ENCODE measurements around the gene TNC.

The TNC gene

GRCh38 chr9:115114084-115114483 lies 3.9 kb downstream of the TNC start:
- Histone ChIP-seq H3K36me3 (ENCODE audit: control insufficient read depth, low read length) (no peaks in the 10 kb centered on the region), H3K9me3 (ENCODE audit: control insufficient read depth, insufficient read depth, low read length) (no peaks in the 10 kb centered on the region), H3K4me2 (ENCODE audit: low read length) (no peak overlapping the region), H3K79me2 (ENCODE audit: control insufficient read depth, low read length) (no peaks in the 10 kb centered on the region), H3F3A (ENCODE audit: control insufficient read depth, insufficient read depth) (no peaks in the 10 kb centered on the region), H3K9me2 (replicated peaks; ENCODE audit: control insufficient read depth, low read length) (no peaks in the 10 kb centered on the region), H3K27me3 (ENCODE audit: control insufficient read depth, low read length) (peaks cover 22% of the 10 kb centered on the region), H3K27ac (ENCODE audit: low read depth, low read length) (no peak overlapping the region), H4K20me1 (ENCODE audit: control insufficient read depth, insufficient read depth, low read depth, low read length) (no peaks in the 10 kb centered on the region), H3K4me1 (ENCODE audit: control insufficient read depth, low read length) (no peaks in the 10 kb centered on the region), H3K4me3 (ENCODE audit: low read length) (no peak overlapping the region)
- no peak for TF ChIP-seq CTCF (IDR thresholded peaks at IDR 0.05; ENCODE audit: low read depth, low read length, poor library complexity, severe bottlenecking)
- TF ChIP-seq EZH2phosphoT487 (IDR thresholded peaks at IDR 0.05; ENCODE audit: borderline replicate concordance, low read length): no peak

- H4K20me1 ChIP-seq (ENCODE audit: control insufficient read depth, insufficient read depth, low read depth, low read length): no peaks in the 10 kb centered on the region
- H3F3A ChIP-seq (ENCODE audit: control insufficient read depth, insufficient read depth): no peaks in the 10 kb centered on the region
- H3K4me3 ChIP-seq (ENCODE audit: low read length): no peak overlapping the region
- H3K4me2 ChIP-seq (ENCODE audit: low read length): no peak overlapping the region
- H3K27ac ChIP-seq (ENCODE audit: low read depth, low read length): no peak overlapping the region
- peaks cover 10% of the 10 kb centered on the region for H3K27me3 ChIP-seq (ENCODE audit: control insufficient read depth, low read length)
- TF ChIP-seq EZH2phosphoT487 (IDR thresholded peaks at IDR 0.05; ENCODE audit: borderline replicate concordance, low read length) (no peak), CTCF (IDR thresholded peaks at IDR 0.05; ENCODE audit: low read depth, low read length, poor library complexity, severe bottlenecking) (no peak)
- H3K9me3 ChIP-seq (ENCODE audit: control insufficient read depth, insufficient read depth, low read length): no peaks in the 10 kb centered on the region
- no peaks in the 10 kb centered on the region for H3K9me2 ChIP-seq (replicated peaks; ENCODE audit: control insufficient read depth, low read length)
- H3K79me2 ChIP-seq (ENCODE audit: control insufficient read depth, low read length): no peaks in the 10 kb centered on the region
- H3K36me3 ChIP-seq (ENCODE audit: control insufficient read depth, low read length): no peaks in the 10 kb centered on the region
- no peaks in the 10 kb centered on the region for H3K4me1 ChIP-seq (ENCODE audit: control insufficient read depth, low read length)
Observed at GRCh38 chr9:115111874-115112273, 6.1 kb downstream of the TNC start.

- H3K4me3 ChIP-seq (ENCODE audit: low read length): no peak overlapping the region
- H3K9me2 ChIP-seq (replicated peaks; ENCODE audit: control insufficient read depth, low read length): no peaks in the 10 kb centered on the region
- H3K27me3 ChIP-seq (ENCODE audit: control insufficient read depth, low read length): peaks cover 14% of the 10 kb centered on the region
- H3K79me2 ChIP-seq (ENCODE audit: control insufficient read depth, low read length): no peaks in the 10 kb centered on the region
- H3K36me3 ChIP-seq (ENCODE audit: control insufficient read depth, low read length): no peaks in the 10 kb centered on the region
- TF ChIP-seq CTCF (IDR thresholded peaks at IDR 0.05; ENCODE audit: low read depth, low read length, poor library complexity, severe bottlenecking) (no peak), EZH2phosphoT487 (IDR thresholded peaks at IDR 0.05; ENCODE audit: borderline replicate concordance, low read length) (no peak)
- no peak overlapping the region for H3K4me2 ChIP-seq (ENCODE audit: low read length)
- H3K9me3 ChIP-seq (ENCODE audit: control insufficient read depth, insufficient read depth, low read length): no peaks in the 10 kb centered on the region
- H3F3A ChIP-seq (ENCODE audit: control insufficient read depth, insufficient read depth): no peaks in the 10 kb centered on the region
- no peak overlapping the region for H3K27ac ChIP-seq (ENCODE audit: low read depth, low read length)
- no peaks in the 10 kb centered on the region for H3K4me1 ChIP-seq (ENCODE audit: control insufficient read depth, low read length)
- no peaks in the 10 kb centered on the region for H4K20me1 ChIP-seq (ENCODE audit: control insufficient read depth, insufficient read depth, low read depth, low read length)
Observed at GRCh38 chr9:115109486-115109885, 8.5 kb downstream of the TNC start.

- Histone ChIP-seq H3K79me2 (ENCODE audit: control insufficient read depth, low read length) (no peaks in the 10 kb centered on the region), H3K4me2 (ENCODE audit: low read length) (no peak overlapping the region)
- no peak for TF ChIP-seq CTCF (IDR thresholded peaks at IDR 0.05; ENCODE audit: low read depth, low read length, poor library complexity, severe bottlenecking)
- TF ChIP-seq EZH2phosphoT487 (IDR thresholded peaks at IDR 0.05; ENCODE audit: borderline replicate concordance, low read length): no peak
Observed at GRCh38 chr9:115107701-115108100, 10.3 kb downstream of the TNC start.

More at GRCh38 chr9:115107701-115108100, 10.3 kb downstream of the TNC start:
- Histone ChIP-seq H3F3A (ENCODE audit: control insufficient read depth, insufficient read depth) (no peaks in the 10 kb centered on the region), H3K9me3 (ENCODE audit: control insufficient read depth, insufficient read depth, low read length) (no peaks in the 10 kb centered on the region), H3K27ac (ENCODE audit: low read depth, low read length) (no peak overlapping the region), H3K4me3 (ENCODE audit: low read length) (no peak overlapping the region), H3K4me1 (ENCODE audit: control insufficient read depth, low read length) (no peaks in the 10 kb centered on the region), H3K9me2 (replicated peaks; ENCODE audit: control insufficient read depth, low read length) (no peaks in the 10 kb centered on the region), H3K27me3 (ENCODE audit: control insufficient read depth, low read length) (peaks cover 17% of the 10 kb centered on the region), H4K20me1 (ENCODE audit: control insufficient read depth, insufficient read depth, low read depth, low read length) (no peaks in the 10 kb centered on the region), H3K36me3 (ENCODE audit: control insufficient read depth, low read length) (no peaks in the 10 kb centered on the region)
